Nephron progenitor cell (in vitro differentiated cells): ENCODE data around the gene RASAL2.

Experiments
- DNase-seq: peaks from one replicate; pipeline ENCODE4 v3.0.0; 2021
- H3K27ac Mint-ChIP-seq: 2 replicates; pipeline ENCODE4 v1.8.0; 2021; ENCODE audit warnings: mild to moderate bottlenecking, moderate library complexity, mixed read lengths
- H3K27me3 Mint-ChIP-seq: 2 replicates; pipeline ENCODE4 v1.8.0; 2021; ENCODE audit warnings: mild to moderate bottlenecking, low read depth, mixed read lengths; ENCODE audit not compliant: poor library complexity
- H3K36me3 Mint-ChIP-seq: 2 replicates; pipeline ENCODE4 v1.8.0; 2021; ENCODE audit warnings: low read depth, mixed read lengths
- H3K4me1 Mint-ChIP-seq: 2 replicates; pipeline ENCODE4 v1.8.0; 2021; ENCODE audit warnings: mixed read lengths
- H3K4me3 Mint-ChIP-seq: 2 replicates; pipeline ENCODE4 v1.8.0; 2021; ENCODE audit warnings: mild to moderate bottlenecking, moderate library complexity, mixed read lengths
- H3K9me3 Mint-ChIP-seq: 2 replicates; pipeline ENCODE4 v1.8.0; 2021; ENCODE audit warnings: mild to moderate bottlenecking, moderate library complexity, mixed read lengths
- TF ChIP-seq, protein P1 (sequence below): fragments of 200-600 bp; sonication (generic); IDR thresholded peaks from 2 replicates; pipeline ENCODE4 v1.5.0; 2021; ENCODE audit warnings: antibody characterized with exemption

RASAL2 gene

DNA sequence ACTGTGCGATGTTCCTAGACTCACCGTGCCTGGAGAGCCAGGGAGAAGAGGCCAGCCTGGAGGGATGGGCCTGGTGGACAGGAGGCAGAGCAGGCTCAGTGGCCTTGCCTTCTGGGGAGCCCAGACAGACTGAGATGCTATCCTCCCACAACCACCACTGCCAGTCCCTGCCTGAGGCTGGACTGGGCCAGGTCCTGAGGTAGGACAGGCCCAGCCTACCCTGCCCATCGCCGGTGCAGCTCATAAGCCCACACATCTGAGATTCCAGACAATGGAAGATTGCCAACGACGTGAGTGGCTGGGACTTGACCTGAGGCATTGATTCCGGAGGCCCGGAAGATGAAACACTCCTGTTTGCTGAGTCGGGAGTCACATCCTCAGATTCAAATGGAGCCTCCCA, 397.1 kb downstream of the RASAL2 start:
- no peak for DNase-seq
- Mint-ChIP-seq H3K4me1 (no peaks in the 10 kb centered on the region), H3K27me3 (peaks cover 5% of the 10 kb centered on the region), H3K36me3 (no peaks in the 10 kb centered on the region), H3K4me3 (no peak overlapping the region), H3K27ac (no peak overlapping the region), H3K9me3 (no peaks in the 10 kb centered on the region)
- TF ChIP-seq, protein P1, sequence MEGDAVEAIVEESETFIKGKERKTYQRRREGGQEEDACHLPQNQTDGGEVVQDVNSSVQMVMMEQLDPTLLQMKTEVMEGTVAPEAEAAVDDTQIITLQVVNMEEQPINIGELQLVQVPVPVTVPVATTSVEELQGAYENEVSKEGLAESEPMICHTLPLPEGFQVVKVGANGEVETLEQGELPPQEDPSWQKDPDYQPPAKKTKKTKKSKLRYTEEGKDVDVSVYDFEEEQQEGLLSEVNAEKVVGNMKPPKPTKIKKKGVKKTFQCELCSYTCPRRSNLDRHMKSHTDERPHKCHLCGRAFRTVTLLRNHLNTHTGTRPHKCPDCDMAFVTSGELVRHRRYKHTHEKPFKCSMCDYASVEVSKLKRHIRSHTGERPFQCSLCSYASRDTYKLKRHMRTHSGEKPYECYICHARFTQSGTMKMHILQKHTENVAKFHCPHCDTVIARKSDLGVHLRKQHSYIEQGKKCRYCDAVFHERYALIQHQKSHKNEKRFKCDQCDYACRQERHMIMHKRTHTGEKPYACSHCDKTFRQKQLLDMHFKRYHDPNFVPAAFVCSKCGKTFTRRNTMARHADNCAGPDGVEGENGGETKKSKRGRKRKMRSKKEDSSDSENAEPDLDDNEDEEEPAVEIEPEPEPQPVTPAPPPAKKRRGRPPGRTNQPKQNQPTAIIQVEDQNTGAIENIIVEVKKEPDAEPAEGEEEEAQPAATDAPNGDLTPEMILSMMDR, result no peak

DNA sequence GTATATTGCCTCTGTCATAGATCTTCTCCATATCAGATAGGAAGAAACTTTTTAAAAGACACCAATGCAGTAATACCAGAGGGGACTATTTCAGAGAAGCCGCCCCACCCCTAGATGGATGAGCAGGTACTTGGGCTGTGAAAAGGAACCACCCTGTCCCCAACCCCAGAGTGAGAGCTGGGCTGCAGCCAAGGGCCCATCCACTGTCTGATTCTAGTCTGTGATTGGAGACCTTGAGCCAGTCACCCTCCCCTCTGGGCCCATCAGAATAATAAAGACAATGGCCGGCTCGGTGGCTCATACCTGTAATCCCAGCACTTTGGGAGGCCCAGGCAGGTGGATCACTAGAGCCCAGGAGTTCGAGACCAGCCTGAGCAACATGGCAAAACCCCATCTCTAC, 397.8 kb downstream of the RASAL2 start:
- TF ChIP-seq, protein P1, result no peak
- DNase-seq, result no peak
- no peaks in the 10 kb centered on the region for H3K36me3 Mint-ChIP-seq
- no peak overlapping the region for H3K4me3 Mint-ChIP-seq
- no peaks in the 10 kb centered on the region for H3K4me1 Mint-ChIP-seq
- peaks cover 5% of the 10 kb centered on the region for H3K27me3 Mint-ChIP-seq
- H3K9me3 Mint-ChIP-seq, result no peaks in the 10 kb centered on the region
- no peak overlapping the region for H3K27ac Mint-ChIP-seq

DNA sequence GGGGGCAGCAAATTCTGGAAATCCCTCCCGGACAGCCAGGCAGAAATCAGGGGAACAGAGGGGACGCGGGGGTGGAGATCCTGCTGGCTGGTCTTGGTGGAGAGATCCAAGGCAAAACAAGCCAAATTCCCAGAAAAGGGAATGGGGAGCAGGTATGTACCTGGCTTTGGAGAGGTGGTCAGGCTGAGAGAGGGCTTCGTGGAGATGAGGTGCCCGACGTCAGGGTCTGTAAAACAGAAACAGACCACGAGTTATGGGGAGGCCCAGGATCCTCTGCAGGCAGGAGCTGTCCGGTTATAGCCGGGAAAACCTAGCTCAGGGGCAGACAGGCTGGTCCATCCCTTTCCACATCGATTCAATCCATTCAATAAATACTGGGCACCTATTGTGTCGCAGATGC, 398.4 kb downstream of the RASAL2 start:
- Mint-ChIP-seq H3K27ac (peak overlapping the region; percentile 27), H3K4me1 (peaks cover 5% of the 10 kb centered on the region), H3K4me3 (no peak overlapping the region), H3K27me3 (peaks cover 5% of the 10 kb centered on the region), H3K9me3 (no peaks in the 10 kb centered on the region), H3K36me3 (no peaks in the 10 kb centered on the region)
- TF ChIP-seq, protein P1, result no peak
- no peak for DNase-seq

DNA sequence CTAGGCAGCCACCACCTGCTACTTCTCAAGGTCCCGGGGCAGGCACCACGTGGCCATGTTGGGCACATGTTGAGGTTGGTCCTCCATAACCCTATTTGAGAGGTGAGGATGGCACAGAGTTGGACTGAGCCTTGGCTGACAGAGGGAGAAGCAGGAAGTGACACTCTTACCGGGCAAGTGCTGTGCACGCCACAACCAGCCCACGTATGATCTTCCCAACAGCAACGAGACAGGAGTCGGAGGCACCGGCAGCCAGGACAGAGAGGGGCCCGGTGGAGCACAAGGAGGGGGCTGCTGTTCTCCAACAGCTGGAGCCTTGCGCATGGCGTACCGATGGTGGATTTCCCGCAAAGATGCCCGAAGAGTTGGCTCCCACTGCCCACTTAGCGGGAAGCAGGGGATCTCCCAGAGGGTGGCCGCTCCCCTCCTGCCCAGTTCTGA, 399.4 kb downstream of the RASAL2 start:
- TF ChIP-seq, protein P1, result no peak
- Mint-ChIP-seq H3K9me3 (no peaks in the 10 kb centered on the region), H3K4me1 (peaks cover 11% of the 10 kb centered on the region), H3K27me3 (peaks cover 3% of the 10 kb centered on the region), H3K27ac (no peak overlapping the region), H3K4me3 (no peak overlapping the region), H3K36me3 (no peaks in the 10 kb centered on the region)
- DNase-seq, result no peak

DNA sequence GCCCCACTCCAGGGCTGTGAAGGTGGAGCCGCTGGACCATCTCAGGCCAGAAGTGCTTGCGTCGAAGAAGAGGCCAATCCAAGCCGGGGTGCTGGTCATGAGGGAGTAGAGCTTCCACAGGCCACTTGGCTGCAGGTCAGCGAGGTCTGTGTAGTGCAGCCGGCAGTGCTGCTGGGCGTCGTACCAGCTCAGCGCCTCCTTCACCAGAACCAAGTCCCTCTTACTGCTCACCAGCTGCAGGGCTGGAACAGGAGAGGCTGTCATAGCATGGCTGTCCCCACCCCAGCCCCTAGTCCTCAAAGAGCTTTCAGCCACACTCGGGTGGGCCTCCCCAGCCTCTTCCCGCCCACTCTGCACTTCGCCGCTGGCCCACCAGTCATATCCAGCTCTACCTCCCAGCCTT, 400.7 kb downstream of the RASAL2 start:
- no peak for DNase-seq
- H3K27ac Mint-ChIP-seq, result no peak overlapping the region

DNA sequence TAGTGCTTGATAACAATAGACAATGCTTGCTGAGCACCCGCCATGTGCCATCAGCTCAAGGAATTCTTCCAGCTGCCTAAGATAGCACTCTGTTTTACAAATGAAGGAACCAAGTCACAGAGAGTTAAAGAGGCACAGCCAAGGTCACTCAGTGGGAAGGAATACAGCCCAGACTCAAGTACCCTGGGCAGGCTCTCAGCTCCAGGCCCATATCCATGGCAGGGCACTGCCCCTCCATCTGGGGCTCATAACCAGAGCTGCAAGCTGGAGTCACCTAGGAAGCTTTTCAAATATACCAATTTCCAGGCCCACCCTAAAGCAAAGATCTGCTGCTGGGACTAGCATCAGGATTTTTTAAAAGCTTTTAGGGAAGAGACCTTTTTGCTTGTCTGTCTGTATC, 401.3 kb downstream of the RASAL2 start:
- TF ChIP-seq, protein P1, result no peak
- H3K27ac Mint-ChIP-seq, result no peak overlapping the region
- H3K27me3 Mint-ChIP-seq, result peaks cover 3% of the 10 kb centered on the region
- H3K4me1 Mint-ChIP-seq, result peaks cover 14% of the 10 kb centered on the region
- H3K36me3 Mint-ChIP-seq, result no peaks in the 10 kb centered on the region
- no peak overlapping the region for H3K4me3 Mint-ChIP-seq
- no peak for DNase-seq
- no peaks in the 10 kb centered on the region for H3K9me3 Mint-ChIP-seq

More for the DNA sequence above, 400.7 kb downstream of the RASAL2 start:
- no peak overlapping the region for H3K4me3 Mint-ChIP-seq
- no peaks in the 10 kb centered on the region for H3K9me3 Mint-ChIP-seq
- H3K4me1 Mint-ChIP-seq, result peaks cover 14% of the 10 kb centered on the region
- TF ChIP-seq, protein P1, result no peak
- no peaks in the 10 kb centered on the region for H3K36me3 Mint-ChIP-seq
- H3K27me3 Mint-ChIP-seq, result peaks cover 3% of the 10 kb centered on the region
